Pulmonary artery endothelial cell (primary cell): ENCODE measurements around the gene PCDHGA3. TPM values are rescaled to one million over a fixed set of nuclear protein-coding genes. Genes with fewer than 3 reads are reported as not detected.
"Not testable (repeated sequence)": the region's sequence is repeated elsewhere in the genome, so short reads cannot be mapped to it uniquely, and the experiment has no call there.

Experiments
- DNase-seq: peaks from one replicate; pipeline ENCODE4 v3.0.0-alpha.2; 2011; ENCODE audit warnings: low read depth, low spot score
- total RNA-seq: library from RNA; depleted of rRNA; stranded (reverse); fragments of >200 nt; gene quantifications from 2 replicates; pipeline ENCODE4 v1.2.3, GENCODE V29; 2014

The PCDHGA3 gene
- 0.21 and 0.26 TPM in 2 replicates for total RNA-seq

DNA sequence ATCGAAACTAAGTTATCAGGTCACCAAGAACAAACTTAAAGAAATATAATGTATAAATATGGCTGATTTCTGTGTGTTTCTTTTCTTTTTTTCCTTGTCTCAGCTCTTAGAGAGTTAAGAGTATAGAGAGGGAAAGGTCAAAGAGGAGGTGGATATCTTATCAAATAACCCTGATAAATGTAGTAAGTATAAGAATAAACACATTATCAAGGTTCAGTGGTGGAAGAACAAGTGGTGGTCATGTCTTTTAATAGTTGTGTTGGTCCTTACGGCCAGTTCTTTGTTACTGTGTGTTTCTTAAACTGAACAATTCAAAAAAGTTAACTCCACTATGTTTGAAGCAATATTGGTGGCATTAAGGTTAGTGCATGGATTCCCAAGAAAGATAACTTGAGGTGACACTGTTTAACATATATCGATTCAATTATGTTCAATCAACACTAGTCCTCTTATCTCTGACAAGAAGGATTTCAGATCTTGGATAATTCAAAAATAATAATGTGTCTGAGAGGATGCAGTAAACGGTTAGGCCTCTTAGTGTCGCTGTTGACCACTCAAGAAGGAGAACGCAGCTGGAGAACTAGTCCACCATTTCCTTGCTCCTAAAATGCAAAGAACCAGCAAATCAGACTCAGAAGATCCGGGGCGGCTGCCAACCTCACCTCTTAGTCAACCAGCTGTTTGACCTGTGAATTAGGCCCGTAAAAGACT lies at the start of gene PCDHGA3:
Gene PCDHGA3 (plus strand): TSS at position 588 of the 711 bp plus-strand sequence. CDS start 205 bp downstream, outside the sequence.
- DNase-seq: no peak

DNA sequence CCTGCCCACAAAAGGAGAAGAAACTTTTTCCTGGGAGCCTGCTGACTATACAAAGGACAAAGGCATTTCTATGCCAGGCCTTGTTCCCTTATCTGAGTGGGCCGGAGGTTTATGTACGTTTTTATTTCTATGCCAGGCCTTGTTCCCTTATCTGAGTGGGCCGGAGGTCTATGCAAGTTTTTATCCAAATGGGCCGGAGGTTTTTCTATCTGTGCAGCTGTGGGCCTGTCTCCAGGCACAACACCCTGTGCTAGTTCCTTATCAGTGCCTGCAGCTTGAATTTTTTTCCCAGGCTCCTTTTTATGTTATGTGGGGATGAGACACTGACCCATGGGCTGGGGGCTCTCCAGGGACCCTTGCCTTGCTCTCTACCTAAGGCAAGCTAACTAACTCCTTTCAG lies 45.3 kb upstream of the PCDHGA3 start:
- DNase-seq: no peak

GRCh38 chr5:141303756-141304155 lies 39.9 kb upstream of the PCDHGA3 start, which contains the start of gene SLC25A2:
Gene SLC25A2, minus strand, starts transcription at chr5:141304049. Its CDS starts 184 bp downstream, at chr5:141303865.
- no peak for DNase-seq

DNA sequence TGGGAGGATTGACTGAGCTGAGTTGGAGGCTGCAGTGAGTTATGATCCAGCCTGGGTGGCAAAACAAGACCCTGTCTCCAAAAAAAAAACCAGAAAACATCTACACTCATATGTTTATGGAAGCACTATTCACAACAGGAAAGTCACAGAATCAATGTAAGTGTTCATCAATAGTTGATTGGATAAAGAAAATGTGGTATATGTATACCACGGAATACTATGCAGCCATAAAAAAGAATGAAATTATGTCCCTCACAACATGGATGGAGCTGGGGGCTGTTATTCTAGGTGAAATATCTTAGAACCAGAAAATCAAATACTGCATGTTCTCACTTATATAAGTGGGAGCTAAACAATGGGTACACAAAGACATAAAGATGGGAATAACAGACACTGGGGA lies 37.0 kb upstream of the PCDHGA3 start:
- no peak for DNase-seq

DNA sequence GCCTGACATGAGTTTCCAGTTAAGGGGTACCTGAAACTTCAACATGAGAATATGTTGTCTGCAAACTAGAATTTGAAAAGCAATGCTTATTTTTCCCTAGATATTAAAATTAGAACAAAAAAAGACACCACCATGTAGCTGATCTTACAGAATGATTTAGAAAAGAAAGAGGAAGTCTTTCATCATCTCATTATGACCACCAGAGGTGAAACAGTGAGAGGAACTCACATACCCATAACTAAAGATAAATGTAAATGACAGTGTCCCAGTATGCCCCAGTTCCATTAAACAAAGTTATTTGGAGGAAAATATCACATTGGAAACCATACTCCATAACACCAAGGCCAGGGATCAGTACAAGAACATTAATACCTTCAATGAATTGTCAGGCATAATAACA lies 29.9 kb upstream of the PCDHGA3 start:
- no peak for DNase-seq

DNA sequence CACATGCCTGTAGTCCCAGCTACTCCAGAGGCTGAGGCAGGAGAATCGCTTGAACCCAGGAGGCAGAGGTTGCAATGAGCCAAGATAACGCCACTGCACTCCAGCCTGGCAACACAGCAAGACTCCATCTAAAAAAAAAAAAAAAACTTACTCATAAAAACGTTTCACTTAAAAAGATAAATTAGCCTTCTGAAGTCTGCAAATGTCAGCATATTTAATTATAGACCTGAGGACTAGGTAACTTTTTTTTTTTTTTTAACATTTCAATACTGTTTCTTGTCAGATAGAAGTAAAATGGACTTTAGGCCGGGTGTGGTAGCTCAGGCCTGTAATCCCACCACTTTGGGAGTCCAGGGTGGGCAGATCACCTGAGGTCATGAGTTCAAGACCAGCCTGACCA lies 26.7 kb upstream of the PCDHGA3 start:
- DNase-seq: not testable (repeated sequence)

DNA sequence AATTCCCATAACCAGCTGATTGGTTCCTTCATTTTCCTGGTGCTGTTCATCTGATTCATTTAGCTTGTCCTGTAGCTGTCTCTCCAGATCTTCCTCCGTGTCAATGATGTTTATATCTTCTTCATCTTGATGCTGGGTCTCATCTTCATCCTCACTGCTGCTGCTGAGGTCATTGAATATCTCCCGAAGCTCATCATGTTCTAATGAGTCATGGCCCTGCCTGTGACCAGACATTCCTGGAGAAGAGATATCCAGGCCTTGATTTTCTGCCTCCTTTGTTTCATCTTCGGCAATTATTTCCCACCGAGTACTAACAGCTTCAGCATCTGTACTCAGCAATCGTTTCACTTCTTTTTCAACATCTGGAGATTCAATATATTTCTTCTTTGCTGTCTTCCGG lies 24.4 kb upstream of the PCDHGA3 start:
- DNase-seq: no peak

DNA sequence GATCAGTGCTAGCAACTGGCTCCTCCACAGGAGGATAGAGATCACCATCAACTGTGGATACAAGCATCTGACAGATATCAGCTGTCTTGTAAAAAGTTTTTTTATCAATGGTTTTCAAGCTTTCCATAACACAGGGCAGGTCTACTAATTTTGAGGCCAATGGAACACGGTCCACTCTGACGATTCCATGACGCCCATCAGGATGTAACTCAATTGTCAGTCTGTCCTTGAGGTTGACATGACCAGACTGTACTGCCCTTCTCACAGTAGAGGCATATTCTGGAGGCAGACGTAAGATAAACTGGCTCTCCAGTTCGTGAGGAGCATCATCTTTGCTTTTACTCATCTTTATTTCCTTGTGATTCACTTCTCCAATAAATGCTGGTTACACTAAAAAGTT lies 23.9 kb upstream of the PCDHGA3 start:
- no peak for DNase-seq

DNA sequence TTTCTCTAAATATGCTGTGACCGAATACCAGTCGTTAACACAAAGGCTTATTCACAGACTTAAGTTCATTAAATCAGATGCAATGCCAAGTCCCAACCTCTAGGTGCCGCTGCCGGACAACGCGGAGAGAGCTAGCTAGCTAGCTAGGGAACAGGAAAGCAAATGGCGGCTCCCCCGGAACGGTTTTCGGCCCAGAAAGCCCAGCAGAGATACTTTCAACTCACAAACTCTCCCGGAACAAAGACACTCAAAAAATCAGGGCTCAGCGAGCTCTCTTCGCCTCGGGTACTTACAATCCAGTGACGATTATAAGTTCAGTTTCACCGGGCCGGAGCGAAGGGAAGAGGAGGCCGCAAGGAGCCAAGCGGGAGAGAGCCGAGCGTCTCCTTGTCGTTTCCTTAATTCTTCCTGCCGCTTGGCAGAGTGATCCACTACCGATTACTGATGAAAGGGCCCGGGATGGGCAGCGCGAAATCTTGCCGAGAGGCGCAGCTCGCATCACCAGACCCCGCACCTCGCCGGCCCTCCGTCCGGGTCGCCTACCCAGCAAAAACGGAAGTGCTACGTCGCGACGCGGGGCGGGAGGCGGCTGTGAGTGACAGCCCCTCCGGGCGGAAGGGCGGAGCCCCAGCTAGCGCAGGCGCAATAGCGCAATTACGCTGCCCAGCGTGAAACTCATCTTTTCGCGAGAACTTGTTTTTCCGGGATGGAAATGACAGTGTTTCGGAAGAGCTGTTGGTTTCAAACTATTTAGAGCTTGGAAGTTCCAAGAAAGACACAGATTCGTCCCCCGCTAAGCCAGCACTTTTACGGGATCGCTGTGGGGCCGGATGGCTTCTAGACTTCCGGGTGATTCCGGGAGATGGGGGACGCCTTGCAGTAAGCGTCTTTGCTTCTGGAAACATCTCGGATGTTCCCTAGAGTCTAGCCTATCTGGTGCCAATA lies 23.1 kb upstream of the PCDHGA3 start, which contains the start of gene TAF7:
Gene TAF7 (minus strand): TSS at position 560 of the 945 bp plus-strand sequence. CDS start 740 bp downstream, outside the sequence.
- DNase-seq: peak; percentile 82

DNA sequence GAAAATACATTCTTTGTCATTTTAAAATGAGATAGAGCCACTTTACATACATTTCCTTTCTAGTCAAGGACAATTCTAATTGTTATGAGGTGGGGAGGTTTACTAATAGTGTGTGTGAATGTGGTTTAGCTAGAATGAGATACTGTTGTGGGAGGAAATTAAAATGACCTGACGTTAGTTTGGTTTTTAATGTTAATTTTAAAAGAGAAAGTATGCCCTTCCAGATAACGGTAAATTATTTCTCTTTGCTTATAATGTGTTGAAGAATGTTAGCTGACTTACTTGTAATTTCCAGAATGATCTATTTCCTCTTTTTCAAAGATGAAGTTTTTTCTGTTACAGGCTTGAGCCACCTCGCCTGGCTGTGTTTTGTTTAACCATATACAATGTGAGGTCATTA lies 21.4 kb upstream of the PCDHGA3 start:
- no peak for DNase-seq

GRCh38 chr5:141326088-141326854 lies 17.4 kb upstream of the PCDHGA3 start:
- DNase-seq: no peak

- no peak for DNase-seq
Observed at GRCh38 chr5:141328231-141328630, 15.4 kb upstream of the PCDHGA3 start.

- DNase-seq: no peak
Observed at GRCh38 chr5:141330299-141331080, 13.1 kb upstream of the PCDHGA3 start, which contains the start of gene PCDHGA1. Gene PCDHGA1, plus strand, starts transcription at chr5:141330514.

DNA sequence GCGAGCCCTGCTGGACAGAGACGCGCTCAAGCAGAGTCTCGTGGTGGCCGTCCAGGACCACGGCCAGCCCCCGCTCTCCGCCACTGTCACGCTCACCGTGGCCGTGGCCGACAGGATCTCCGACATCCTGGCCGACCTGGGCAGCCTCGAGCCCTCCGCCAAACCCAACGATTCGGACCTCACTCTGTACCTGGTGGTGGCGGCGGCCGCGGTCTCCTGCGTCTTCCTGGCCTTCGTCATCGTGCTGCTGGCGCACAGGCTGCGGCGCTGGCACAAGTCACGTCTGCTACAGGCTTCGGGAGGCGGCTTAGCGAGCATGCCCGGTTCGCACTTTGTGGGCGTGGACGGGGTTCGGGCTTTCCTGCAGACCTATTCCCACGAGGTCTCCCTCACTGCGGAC lies 11.1 kb upstream of the PCDHGA3 start:
- not testable (repeated sequence) for DNase-seq

DNA sequence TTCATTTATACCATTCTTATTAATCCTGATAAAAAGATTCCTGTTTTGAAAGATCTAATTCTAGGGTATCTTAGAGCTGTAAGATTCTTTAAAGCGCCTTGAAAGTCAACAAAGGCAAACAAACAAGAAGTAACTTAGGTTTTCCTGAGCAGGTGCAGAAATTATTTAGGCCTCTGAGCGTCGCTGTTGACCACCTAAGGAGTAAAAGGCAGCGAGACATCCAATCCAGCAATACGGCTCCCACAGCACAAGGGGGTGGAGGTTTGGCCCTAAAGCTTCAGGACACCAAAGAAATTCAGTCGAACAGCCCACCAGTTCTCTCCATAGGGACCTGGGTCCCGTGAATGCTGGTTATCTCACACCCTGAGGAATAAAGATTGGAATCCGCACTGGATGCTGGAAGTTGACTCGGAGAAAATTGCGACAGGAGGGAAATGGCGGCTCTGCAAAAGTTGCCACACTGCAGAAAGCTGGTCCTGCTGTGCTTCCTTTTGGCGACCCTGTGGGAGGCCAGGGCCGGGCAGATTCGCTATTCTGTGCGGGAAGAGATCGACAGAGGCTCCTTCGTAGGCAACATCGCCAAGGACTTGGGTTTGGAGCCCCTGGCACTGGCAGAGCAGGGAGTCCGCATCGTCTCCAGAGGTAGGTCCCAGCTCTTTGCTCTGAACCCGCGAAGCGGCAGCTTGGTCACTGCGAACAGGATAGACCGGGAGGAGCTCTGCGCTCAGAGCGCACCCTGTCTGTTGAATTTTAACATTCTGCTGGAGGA lies 4.9 kb upstream of the PCDHGA3 start, which contains the start of gene PCDHGA2:
Gene PCDHGA2 (plus strand): TSS at position 223 of the 769 bp plus-strand sequence.
- DNase-seq: no peak

- not testable (repeated sequence) for DNase-seq
Observed at GRCh38 chr5:141340781-141341354, 2.8 kb upstream of the PCDHGA3 start.

DNA sequence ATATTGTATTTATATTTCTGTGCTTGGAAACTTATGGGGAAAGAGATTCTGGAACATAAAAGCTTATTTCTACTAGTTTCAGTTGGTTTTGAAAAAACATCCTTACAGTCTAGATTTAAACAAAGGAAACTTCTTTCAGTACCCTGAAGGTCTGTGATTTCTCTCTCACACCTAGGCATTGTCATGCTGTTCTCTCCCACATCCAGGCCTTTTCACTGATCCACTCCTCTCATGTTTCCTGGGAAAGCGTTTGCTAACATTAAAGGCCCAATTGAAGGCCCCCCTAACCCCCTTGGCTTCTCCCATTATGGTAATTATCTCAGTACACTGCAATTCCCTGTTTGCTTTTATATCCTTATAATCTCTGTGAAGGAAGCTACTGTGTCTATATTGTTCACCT lies 856 bp upstream of the PCDHGA3 start:
- no peak for DNase-seq

DNA sequence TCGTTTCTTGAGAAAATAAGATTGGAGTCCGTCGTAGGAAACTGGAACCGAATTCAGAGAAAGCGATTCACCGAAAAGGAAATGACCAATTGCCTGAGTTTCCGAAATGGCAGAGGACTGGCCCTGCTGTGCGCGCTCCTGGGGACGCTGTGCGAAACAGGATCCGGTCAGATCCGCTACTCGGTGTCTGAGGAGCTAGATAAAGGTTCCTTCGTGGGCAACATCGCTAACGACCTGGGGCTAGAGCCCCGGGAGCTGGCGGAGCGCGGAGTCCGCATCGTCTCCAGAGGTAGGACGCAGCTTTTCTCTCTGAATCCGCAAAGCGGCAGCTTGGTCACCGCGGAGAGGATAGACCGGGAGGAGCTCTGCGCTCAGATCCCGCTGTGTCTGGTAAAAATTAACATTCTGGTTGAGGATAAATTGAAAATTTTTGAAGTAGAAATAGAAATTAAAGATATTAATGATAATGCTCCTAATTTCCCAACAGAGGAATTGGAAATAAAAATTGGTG lies 379 bp downstream of the PCDHGA3 start:
- no peak for DNase-seq

DNA sequence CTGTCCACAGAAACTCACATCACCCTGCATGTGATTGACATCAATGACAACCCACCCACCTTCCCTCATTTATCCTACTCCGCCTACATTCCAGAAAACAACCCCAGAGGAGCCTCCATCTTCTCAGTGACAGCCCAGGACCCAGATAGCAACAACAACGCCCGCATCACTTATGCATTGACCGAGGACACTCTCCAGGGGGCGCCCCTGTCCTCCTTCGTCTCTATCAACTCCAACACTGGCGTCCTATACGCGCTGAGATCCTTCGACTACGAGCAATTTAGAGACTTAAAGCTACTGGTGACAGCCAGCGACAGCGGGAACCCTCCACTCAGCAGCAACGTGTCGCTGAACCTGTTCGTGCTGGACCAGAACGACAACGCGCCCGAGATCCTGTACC lies 1.7 kb downstream of the PCDHGA3 start:
- DNase-seq: no peak
